Measurements from ENCODE around the gene AP3S2. TPM values are rescaled to one million over a fixed set of nuclear protein-coding genes. Genes with fewer than 3 reads are reported as not detected.
A peak's percentile ranks its signal among the peaks of the same experiment; 100 is the strongest.

The AP3S2 gene
- total and polyA plus RNA-seq, 2 experiments from 2014 or later = 31.0 to 50.2 TPM

DNA sequence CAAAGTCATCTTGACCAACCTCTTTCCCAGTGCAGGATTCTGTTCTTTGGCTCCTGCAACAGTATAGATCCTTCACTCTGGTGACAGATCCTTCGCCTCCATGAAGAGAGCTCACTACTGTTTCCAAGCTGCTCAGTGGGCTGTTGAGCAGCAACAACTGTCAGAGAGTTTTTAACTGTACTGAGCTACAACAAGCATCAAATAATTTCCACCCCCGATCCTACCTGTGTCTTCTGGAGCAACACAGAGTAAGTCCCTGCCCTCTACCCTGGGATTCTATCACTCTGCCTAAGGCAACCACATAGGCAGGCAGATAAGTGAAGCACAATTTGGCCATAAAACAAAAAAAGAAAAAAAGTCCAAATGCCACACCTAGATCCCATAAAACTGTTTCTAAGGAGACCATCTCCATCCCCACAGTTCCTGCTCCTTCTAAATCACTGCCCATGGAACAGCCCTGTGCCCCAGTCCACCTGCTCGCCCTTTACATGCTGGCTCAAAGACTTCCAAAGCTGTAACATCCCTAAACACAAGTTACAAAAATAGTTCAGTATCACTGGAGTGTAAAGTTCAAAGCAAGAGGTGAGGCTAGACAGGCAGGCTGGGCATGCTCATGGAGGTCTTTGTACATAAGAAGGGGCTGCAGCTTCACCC lies 41.3 kb downstream of the AP3S2 start:
- H3K9me3 ChIP-seq (ENCODE audit: low read depth) = no peaks in the 10 kb centered on the region
- no peaks in the 10 kb centered on the region for H3K4me1 ChIP-seq (ENCODE audit: low read depth)
- no peak overlapping the region for H3K27ac ChIP-seq
- TF ChIP-seq CTCF (IDR thresholded peaks at IDR 0.05; ENCODE audit: low read depth, low read length) = no peak
- H3K4me3 ChIP-seq = no peak overlapping the region
- H3K36me3 ChIP-seq = peaks cover 5% of the 10 kb centered on the region
- no peak for DNase-seq (ENCODE audit: low read depth in 1 of 2, low spot score in 1 of 2)
- H3K27me3 ChIP-seq = no peaks in the 10 kb centered on the region

- no peak for DNase-seq (ENCODE audit: low read depth in 1 of 2, low spot score in 1 of 2)
- no peaks in the 10 kb centered on the region for H3K36me3 ChIP-seq
- H3K9me3 ChIP-seq (ENCODE audit: low read depth) = no peaks in the 10 kb centered on the region
- H3K27me3 ChIP-seq = no peaks in the 10 kb centered on the region
- no peak for TF ChIP-seq CTCF (IDR thresholded peaks at IDR 0.05; ENCODE audit: low read depth, low read length)
- no peak overlapping the region for H3K4me3 ChIP-seq
- H3K27ac ChIP-seq = no peak overlapping the region
- H3K4me1 ChIP-seq (ENCODE audit: low read depth) = no peaks in the 10 kb centered on the region
Measured at GRCh38 chr15:89851673-89852341, 42.0 kb downstream of the AP3S2 start.

- Histone ChIP-seq H3K4me1 (ENCODE audit: low read depth) (no peaks in the 10 kb centered on the region), H3K4me3 (no peak overlapping the region), H3K36me3 (no peaks in the 10 kb centered on the region), H3K9me3 (ENCODE audit: low read depth) (no peaks in the 10 kb centered on the region), H3K27ac (no peak overlapping the region), H3K27me3 (no peaks in the 10 kb centered on the region)
- TF ChIP-seq CTCF (IDR thresholded peaks at IDR 0.05; ENCODE audit: low read depth, low read length) = no peak
- DNase-seq (ENCODE audit: low read depth in 1 of 2, low spot score in 1 of 2) = no peak
Measured at GRCh38 chr15:89848970-89849292, 44.9 kb downstream of the AP3S2 start.

GRCh38 chr15:89847101-89847500 lies 46.7 kb downstream of the AP3S2 start:
- Histone ChIP-seq H3K9me3 (ENCODE audit: low read depth) (no peaks in the 10 kb centered on the region), H3K4me3 (no peak overlapping the region), H3K4me1 (ENCODE audit: low read depth) (no peaks in the 10 kb centered on the region), H3K27ac (no peak overlapping the region), H3K27me3 (no peaks in the 10 kb centered on the region), H3K36me3 (no peaks in the 10 kb centered on the region)
- no peak for TF ChIP-seq CTCF (IDR thresholded peaks at IDR 0.05; ENCODE audit: low read depth, low read length)
- DNase-seq (ENCODE audit: low read depth in 1 of 2, low spot score in 1 of 2) = no peak

GRCh38 chr15:89845305-89845893 lies 48.4 kb downstream of the AP3S2 start:
- DNase-seq (ENCODE audit: low read depth in 1 of 2, low spot score in 1 of 2) = peak in 1 of 2 donors; percentile 89
- TF ChIP-seq CTCF (IDR thresholded peaks at IDR 0.05; ENCODE audit: low read depth, low read length) = no peak
- H3K4me1 ChIP-seq (ENCODE audit: low read depth) = no peaks in the 10 kb centered on the region
- no peaks in the 10 kb centered on the region for H3K27me3 ChIP-seq
- peaks cover 2% of the 10 kb centered on the region for H3K36me3 ChIP-seq
- no peaks in the 10 kb centered on the region for H3K9me3 ChIP-seq (ENCODE audit: low read depth)
- no peak overlapping the region for H3K4me3 ChIP-seq
- H3K27ac ChIP-seq = peak overlapping the region; percentile 23

Measured in cardiac muscle cell (in vitro differentiated cells and primary cell).